ENCODE results near the gene RPL41. TPM values are rescaled to one million over a fixed set of nuclear protein-coding genes. Genes with fewer than 3 reads are reported as not detected.

RPL41 gene
- total RNA-seq, 1 donor from 2014 or later = 3,805 TPM

DNA sequence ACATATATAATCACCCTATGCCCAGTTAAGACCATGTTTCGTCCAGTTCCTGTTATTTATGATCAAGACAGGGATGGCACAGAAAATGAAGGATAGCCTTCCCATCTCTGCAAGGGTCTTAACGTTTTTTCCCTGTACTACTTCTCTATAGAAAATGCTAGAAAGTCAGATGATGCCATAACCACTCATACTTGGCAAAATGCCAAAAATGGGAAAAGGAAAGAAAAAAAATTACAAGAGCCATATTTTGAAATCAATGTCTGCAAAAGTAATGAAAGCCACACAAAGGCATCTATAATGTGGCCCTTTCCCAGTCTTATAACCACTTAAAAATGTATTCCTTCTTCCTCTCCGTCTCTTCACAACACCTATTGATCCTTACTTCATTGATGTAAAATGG lies 34.1 kb downstream of the RPL41 start:
- no peaks in the 10 kb centered on the region for H3K36me3 ChIP-seq
- peaks cover 10% of the 10 kb centered on the region for H3K36me3 Mint-ChIP-seq
- H3K27me3 Mint-ChIP-seq (ENCODE audit: insufficient read depth, low read depth) = peaks cover 5% of the 10 kb centered on the region
- H3F3A ChIP-seq (ENCODE audit: low read depth) = peaks cover 29% of the 10 kb centered on the region
- peak overlapping the region; percentile 97 for H3K4me3 Mint-ChIP-seq
- no peaks in the 10 kb centered on the region for H3K9me3 ChIP-seq (ENCODE audit: low read depth)
- H3K27ac ChIP-seq = no peak overlapping the region
- TF ChIP-seq CTCF (IDR thresholded peaks at IDR 0.05) = no peak
- no peak for TF ChIP-seq EZH2 (IDR thresholded peaks at IDR 0.05)
- no peak for TF ChIP-seq EZH2phosphoT487 (IDR thresholded peaks at IDR 0.05)
- DNase-seq (ENCODE audit: low spot score) = no peak
- H2AFZ ChIP-seq (replicated peaks) = no peak overlapping the region
- no peaks in the 10 kb centered on the region for H4K20me1 ChIP-seq (ENCODE audit: low read depth)
- no peaks in the 10 kb centered on the region for H3K9me3 Mint-ChIP-seq
- H3K4me2 ChIP-seq = no peak overlapping the region
- no peak overlapping the region for H3K9ac ChIP-seq
- no peak overlapping the region for H3K27ac Mint-ChIP-seq
- H3K4me1 Mint-ChIP-seq = peaks cover 30% of the 10 kb centered on the region
- no peaks in the 10 kb centered on the region for H3K27me3 ChIP-seq
- no peak overlapping the region for H3K4me3 ChIP-seq
- peaks cover 18% of the 10 kb centered on the region for H3K79me2 ChIP-seq (ENCODE audit: low read depth)
- H3K4me1 ChIP-seq = peaks cover 14% of the 10 kb centered on the region

- Histone ChIP-seq H3K4me2 (peak overlapping the region; percentile 97), H3K9me3 (ENCODE audit: low read depth) (no peaks in the 10 kb centered on the region), H4K20me1 (ENCODE audit: low read depth) (no peaks in the 10 kb centered on the region), H3K36me3 (no peaks in the 10 kb centered on the region), H3F3A (ENCODE audit: low read depth) (peaks cover 29% of the 10 kb centered on the region), H3K4me1 (peaks cover 14% of the 10 kb centered on the region), H3K4me3 (peak overlapping the region; percentile 68), H3K27ac (peak overlapping the region; percentile 51), H3K27me3 (no peaks in the 10 kb centered on the region), H3K79me2 (ENCODE audit: low read depth) (peaks cover 18% of the 10 kb centered on the region), H3K9ac (peak overlapping the region; percentile 29), H2AFZ (replicated peaks) (peak overlapping the region; percentile 80)
- H3K9me3 Mint-ChIP-seq = no peaks in the 10 kb centered on the region
- peaks cover 8% of the 10 kb centered on the region for H3K27me3 Mint-ChIP-seq (ENCODE audit: insufficient read depth, low read depth)
- peak overlapping the region; percentile 97 for H3K4me3 Mint-ChIP-seq
- peak overlapping the region; percentile 60 for H3K27ac Mint-ChIP-seq
- peak; percentile 66 for DNase-seq (ENCODE audit: low spot score)
- peaks cover 31% of the 10 kb centered on the region for H3K4me1 Mint-ChIP-seq
- TF ChIP-seq CTCF (IDR thresholded peaks at IDR 0.05) = peak; percentile 63
- TF ChIP-seq EZH2 (IDR thresholded peaks at IDR 0.05) = no peak
- H3K36me3 Mint-ChIP-seq = peaks cover 12% of the 10 kb centered on the region
These were observed 35.3 kb downstream of the RPL41 start for GRCh38 chr12:56151672-56152131.

- Histone ChIP-seq H3F3A (ENCODE audit: low read depth) (peaks cover 30% of the 10 kb centered on the region), H2AFZ (replicated peaks) (peak within 1 kb of the TSS; percentile 80), H3K4me3 (peak within 1 kb of the TSS; percentile 68), H3K27ac (peak within 1 kb of the TSS; percentile 51), H3K4me2 (peak within 1 kb of the TSS; percentile 97), H4K20me1 (ENCODE audit: low read depth) (no peaks in the 10 kb centered on the region), H3K36me3 (no peaks in the 10 kb centered on the region), H3K9me3 (ENCODE audit: low read depth) (no peaks in the 10 kb centered on the region), H3K4me1 (peaks cover 18% of the 10 kb centered on the region), H3K79me2 (ENCODE audit: low read depth) (peaks cover 18% of the 10 kb centered on the region), H3K9ac (peak within 1 kb of the TSS; percentile 60), H3K27me3 (no peaks in the 10 kb centered on the region)
- Mint-ChIP-seq H3K27me3 (ENCODE audit: insufficient read depth, low read depth) (peaks cover 11% of the 10 kb centered on the region), H3K4me3 (peak within 1 kb of the TSS; percentile 97), H3K36me3 (peaks cover 12% of the 10 kb centered on the region), H3K9me3 (no peaks in the 10 kb centered on the region), H3K4me1 (peaks cover 35% of the 10 kb centered on the region), H3K27ac (peak within 1 kb of the TSS; percentile 72)
- peak; percentile 95 for DNase-seq (ENCODE audit: low spot score)
- no peak for TF ChIP-seq EZH2phosphoT487 (IDR thresholded peaks at IDR 0.05)
- no peak for TF ChIP-seq CTCF (IDR thresholded peaks at IDR 0.05)
- no peak for TF ChIP-seq EZH2 (IDR thresholded peaks at IDR 0.05)
These were observed 35.8 kb downstream of the RPL41 start, which contains the start of gene MYL6B for GRCh38 chr12:56152132-56152755. Gene MYL6B (plus strand): TSS chr12:56152587. CDS start chr12:56153919, 1,332 bp downstream.

Measured in neural progenitor cell (in vitro differentiated cells).